ENCODE results near the gene TNXB.
"Not testable (repeated sequence)": the region's sequence is repeated elsewhere in the genome, so short reads cannot be mapped to it uniquely, and the experiment has no call there.

The TNXB gene

GRCh38 chr6:32046450-32047083, 62.6 kb downstream of the TNXB start:
- no peak for TF ChIP-seq CTCF (IDR thresholded peaks at IDR 0.05; ENCODE audit: insufficient read depth, low read depth, low read length, missing control alignments)
- no peak for DNase-seq (ENCODE audit: low read depth)
- H3K4me3 ChIP-seq (ENCODE audit: low read length): no peak overlapping the region

- DNase-seq (ENCODE audit: low read depth): no peak
- TF ChIP-seq CTCF (IDR thresholded peaks at IDR 0.05; ENCODE audit: insufficient read depth, low read depth, low read length, missing control alignments): no peak
- H3K4me3 ChIP-seq (ENCODE audit: low read length): no peak overlapping the region
Measured at GRCh38 chr6:32045811-32046449, 63.2 kb downstream of the TNXB start.

GRCh38 chr6:32044916-32045315, 64.2 kb downstream of the TNXB start:
- not testable (repeated sequence) for DNase-seq (ENCODE audit: low read depth); H3K4me3 ChIP-seq (ENCODE audit: low read length)

GRCh38 chr6:32043589-32044380, 65.4 kb downstream of the TNXB start:
- not testable (repeated sequence) for DNase-seq (ENCODE audit: low read depth)

GRCh38 chr6:32042276-32042675, 66.9 kb downstream of the TNXB start:
- not testable (repeated sequence) for H3K4me3 ChIP-seq (ENCODE audit: low read length); DNase-seq (ENCODE audit: low read depth)

More at GRCh38 chr6:32043589-32044380, 65.4 kb downstream of the TNXB start:
- not testable (repeated sequence) for H3K4me3 ChIP-seq (ENCODE audit: low read length)

DNA sequence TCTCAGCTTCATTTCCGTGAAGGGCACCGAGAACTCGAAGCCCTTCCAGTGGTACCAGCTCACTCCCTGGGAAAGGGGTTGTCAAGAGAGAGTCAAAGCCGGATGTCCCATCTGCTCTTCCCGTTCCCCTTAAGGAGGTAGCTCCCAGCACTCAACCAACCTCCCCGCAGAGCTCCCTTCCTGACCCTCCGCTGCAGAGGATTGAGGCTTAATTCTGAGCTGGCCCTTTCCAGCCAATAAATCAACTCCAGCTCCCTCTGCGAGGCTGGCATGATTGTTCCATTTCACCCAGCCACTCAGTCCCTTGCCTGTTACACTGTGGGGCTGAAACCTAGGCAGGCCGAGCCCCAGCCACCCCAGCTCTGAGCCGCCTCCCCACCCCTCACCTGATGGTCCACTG, 67.8 kb downstream of the TNXB start:
- DNase-seq (ENCODE audit: low read depth); H3K4me3 ChIP-seq (ENCODE audit: low read length): not testable (repeated sequence)

GRCh38 chr6:32041050-32041321, 68.2 kb downstream of the TNXB start:
- not testable (repeated sequence) for DNase-seq (ENCODE audit: low read depth); H3K4me3 ChIP-seq (ENCODE audit: low read length)

- H3K4me3 ChIP-seq (ENCODE audit: low read length); DNase-seq (ENCODE audit: low read depth): not testable (repeated sequence)
Measured at GRCh38 chr6:32040299-32041049, 68.7 kb downstream of the TNXB start.

DNA sequence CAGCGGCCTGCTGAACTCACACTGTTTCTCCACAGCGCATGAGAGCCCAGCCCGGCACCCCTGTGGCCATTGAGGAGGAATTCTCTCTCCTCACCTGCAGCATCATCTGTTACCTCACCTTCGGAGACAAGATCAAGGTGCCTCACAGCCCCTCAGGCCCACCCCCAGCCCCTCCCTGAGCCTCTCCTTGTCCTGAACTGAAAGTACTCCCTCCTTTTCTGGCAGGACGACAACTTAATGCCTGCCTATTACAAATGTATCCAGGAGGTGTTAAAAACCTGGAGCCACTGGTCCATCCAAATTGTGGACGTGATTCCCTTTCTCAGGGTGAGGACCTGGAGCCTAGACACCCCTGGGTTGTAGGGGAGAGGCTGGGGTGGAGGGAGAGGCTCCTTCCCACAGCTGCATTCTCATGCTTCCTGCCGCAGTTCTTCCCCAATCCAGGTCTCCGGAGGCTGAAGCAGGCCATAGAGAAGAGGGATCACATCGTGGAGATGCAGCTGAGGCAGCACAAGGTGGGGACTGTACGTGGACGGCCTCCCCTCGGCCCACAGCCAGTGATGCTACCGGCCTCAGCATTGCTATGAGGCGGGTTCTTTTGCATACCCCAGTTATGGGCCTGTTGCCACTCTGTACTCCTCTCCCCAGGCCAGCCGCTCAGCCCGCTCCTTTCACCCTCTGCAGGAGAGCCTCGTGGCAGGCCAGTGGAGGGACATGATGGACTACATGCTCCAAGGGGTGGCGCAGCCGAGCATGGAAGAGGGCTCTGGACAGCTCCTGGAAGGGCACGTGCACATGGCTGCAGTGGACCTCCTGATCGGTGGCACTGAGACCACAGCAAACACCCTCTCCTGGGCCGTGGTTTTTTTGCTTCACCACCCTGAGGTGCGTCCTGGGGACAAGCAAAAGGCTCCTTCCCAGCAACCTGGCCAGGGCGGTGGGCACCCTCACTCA, 69.5 kb downstream of the TNXB start:
- H3K4me3 ChIP-seq (ENCODE audit: low read length); DNase-seq (ENCODE audit: low read depth): not testable (repeated sequence)

DNA sequence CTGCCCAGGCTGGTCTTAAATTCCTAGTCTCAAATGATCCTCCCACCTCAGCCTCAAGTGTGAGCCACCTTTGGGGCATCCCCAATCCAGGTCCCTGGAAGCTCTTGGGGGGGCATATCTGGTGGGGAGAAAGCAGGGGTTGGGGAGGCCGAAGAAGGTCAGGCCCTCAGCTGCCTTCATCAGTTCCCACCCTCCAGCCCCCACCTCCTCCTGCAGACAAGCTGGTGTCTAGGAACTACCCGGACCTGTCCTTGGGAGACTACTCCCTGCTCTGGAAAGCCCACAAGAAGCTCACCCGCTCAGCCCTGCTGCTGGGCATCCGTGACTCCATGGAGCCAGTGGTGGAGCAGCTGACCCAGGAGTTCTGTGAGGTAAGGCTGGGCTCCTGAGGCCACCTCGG, 70.3 kb downstream of the TNXB start:
- not testable (repeated sequence) for DNase-seq (ENCODE audit: low read depth); H3K4me3 ChIP-seq (ENCODE audit: low read length)

DNA sequence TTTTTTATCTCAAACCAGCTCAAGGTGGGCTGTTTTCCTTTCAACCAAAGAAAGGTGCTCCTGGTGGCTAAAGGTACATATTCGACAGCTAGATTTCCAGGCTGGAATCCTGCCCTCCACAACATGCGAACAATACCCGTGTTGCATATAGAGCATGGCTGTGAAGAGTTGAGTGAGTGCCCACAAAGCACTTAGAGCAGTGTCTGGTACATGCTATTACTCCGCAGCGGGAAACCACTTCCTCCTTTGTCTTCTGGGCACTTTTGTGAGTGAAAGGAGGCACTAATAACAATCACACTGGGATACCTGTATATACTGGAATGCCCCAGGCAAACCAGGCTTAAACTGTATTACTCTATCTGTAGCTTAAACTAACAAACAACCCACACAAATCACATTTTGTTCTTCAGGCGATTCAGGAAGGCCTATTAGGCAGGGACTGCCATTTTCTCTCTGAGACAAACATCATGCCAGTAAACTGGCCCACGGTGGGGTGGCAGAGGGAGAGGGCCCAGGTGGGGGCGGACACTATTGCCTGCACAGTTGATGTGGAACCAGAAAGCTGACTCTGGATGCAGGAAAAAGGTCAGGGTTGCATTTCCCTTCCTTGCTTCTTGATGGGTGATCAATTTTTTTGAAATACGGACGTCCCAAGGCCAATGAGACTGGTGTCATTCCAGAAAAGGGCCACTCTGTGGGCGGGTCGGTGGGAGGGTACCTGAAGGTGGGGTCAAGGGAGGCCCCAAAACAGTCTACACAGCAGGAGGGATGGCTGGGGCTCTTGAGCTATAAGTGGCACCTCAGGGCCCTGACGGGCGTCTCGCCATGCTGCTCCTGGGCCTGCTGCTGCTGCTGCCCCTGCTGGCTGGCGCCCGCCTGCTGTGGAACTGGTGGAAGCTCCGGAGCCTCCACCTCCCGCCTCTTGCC, 71.3 kb downstream of the TNXB start, which contains the start of gene CYP21A2:
Gene CYP21A2 (plus strand): TSS at position 818 of the 927 bp plus-strand sequence. CDS start 8 bp downstream, at position 826.
- H3K4me3 ChIP-seq (ENCODE audit: low read length); DNase-seq (ENCODE audit: low read depth): not testable (repeated sequence)

GRCh38 chr6:32037136-32037535, 72.0 kb downstream of the TNXB start:
- not testable (repeated sequence) for H3K4me3 ChIP-seq (ENCODE audit: low read length); DNase-seq (ENCODE audit: low read depth)

DNA sequence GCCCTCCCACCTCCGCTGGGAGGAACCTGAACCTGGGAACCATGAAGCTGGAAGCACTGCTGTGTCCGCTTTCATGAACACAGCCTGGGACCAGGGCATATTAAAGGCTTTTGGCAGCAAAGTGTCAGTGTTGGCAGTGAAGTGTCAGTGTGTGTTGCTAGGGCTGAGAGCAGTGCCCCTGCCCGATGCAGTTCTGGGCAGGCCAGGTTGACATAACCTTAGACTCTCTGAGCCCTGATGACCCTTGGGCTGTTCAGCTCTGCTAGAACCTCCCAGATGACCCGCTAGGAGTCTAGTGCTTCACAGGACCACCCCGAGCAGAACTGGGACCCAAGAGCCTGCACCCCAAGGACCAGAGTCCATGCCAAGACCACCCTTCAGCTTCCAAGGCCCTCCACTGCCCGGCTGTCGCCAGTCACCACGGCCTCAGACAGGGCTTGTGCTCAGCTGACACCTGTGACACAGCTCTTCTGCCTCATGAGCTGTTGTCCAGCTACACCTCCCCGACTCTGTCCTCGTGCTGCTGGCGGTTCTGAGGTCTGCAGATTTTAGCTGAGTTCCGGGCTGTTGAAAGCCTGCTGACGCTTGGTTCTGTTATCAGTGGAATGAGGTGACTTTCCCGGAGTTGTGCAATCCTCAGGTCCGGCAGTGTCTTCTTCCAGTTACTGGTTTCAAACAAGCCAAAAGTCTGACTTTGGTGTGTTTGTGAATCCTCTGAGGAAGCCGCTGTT, 73.7 kb downstream of the TNXB start:
- DNase-seq (ENCODE audit: low read depth); H3K4me3 ChIP-seq (ENCODE audit: low read length): not testable (repeated sequence)

DNA sequence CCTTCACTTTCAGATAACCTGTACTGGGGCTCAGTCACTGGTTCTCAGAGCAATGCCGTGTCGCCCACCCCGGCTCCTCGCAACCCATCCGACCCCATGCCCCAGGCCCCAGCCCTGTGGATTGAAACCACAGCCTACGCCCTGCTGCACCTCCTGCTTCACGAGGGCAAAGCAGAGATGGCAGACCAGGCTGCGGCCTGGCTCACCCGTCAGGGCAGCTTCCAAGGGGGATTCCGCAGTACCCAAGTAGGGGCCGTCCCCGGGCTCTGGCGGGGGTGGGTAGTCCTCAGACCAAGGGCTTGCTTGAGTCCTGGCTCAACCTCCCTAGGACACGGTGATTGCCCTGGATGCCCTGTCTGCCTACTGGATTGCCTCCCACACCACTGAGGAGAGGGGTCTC, 79.6 kb downstream of the TNXB start:
- not testable (repeated sequence) for H3K4me3 ChIP-seq (ENCODE audit: low read length); DNase-seq (ENCODE audit: low read depth)
